HepG2 (cell line): ENCODE results near the gene UNC5CL.
"Not testable (repeated sequence)": the region's sequence is repeated elsewhere in the genome, so short reads cannot be mapped to it uniquely, and the experiment has no call there.

Experiments used
- EP300 ChIP-seq, 3 experiments: sonication (generic) in 1 of 3; formaldehyde crosslinking in 1 of 3; IDR thresholded peaks; 2 replicates each; pipeline versions ENCODE4 v1.5.1 to v1.6.1; 2011 to 2020; ENCODE audit warnings: low read depth in 2 of 3, low read length in 2 of 3, borderline replicate concordance in 1 of 3, improper control_type of control experiment in 1 of 3, mild to moderate bottlenecking in 1 of 3, missing genetic modification reagents in 1 of 3, moderate library complexity in 1 of 3
- TF ChIP-seq, protein P1 (sequence below), 2 experiments: sonication (generic) in 1 of 2; formaldehyde crosslinking in 1 of 2; IDR thresholded peaks; 2 replicates each; pipeline versions ENCODE4 v1.4.0 to v1.6.1; 2018 to 2020; ENCODE audit warnings: missing genetic modification reagents in 2 of 2, borderline replicate concordance in 1 of 2, low read depth in 1 of 2, mild to moderate bottlenecking in 1 of 2, missing biosample characterization in 1 of 2

DNA sequence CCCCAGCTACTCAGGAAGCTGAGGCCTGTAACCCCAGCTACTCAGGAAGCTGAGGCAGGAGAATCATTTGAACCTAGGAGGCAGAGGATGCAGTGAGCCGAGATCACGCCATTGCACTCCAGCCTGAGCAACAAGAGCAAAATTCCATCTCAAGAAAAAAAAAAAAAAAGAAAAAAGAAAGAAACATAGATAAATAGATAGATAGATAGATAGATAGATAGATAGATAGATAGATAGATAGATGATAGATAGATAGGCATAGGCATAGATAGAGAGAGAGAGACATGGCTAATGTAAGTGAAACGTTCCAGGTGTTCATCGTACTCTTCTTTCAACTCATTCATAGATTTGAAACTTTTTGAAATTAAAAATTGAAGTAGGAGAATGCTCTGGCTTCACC lies 32.0 kb downstream of the UNC5CL start:
- not testable (repeated sequence) for TF ChIP-seq EP300 (IDR thresholded peaks at IDR 0.05; ENCODE audit: low read depth in 2 of 2, low read length in 2 of 2); EP300 (CRISPR knock-in tag; IDR thresholded peaks at IDR 0.05; ENCODE audit: borderline replicate concordance)
- TF ChIP-seq, protein P1, sequence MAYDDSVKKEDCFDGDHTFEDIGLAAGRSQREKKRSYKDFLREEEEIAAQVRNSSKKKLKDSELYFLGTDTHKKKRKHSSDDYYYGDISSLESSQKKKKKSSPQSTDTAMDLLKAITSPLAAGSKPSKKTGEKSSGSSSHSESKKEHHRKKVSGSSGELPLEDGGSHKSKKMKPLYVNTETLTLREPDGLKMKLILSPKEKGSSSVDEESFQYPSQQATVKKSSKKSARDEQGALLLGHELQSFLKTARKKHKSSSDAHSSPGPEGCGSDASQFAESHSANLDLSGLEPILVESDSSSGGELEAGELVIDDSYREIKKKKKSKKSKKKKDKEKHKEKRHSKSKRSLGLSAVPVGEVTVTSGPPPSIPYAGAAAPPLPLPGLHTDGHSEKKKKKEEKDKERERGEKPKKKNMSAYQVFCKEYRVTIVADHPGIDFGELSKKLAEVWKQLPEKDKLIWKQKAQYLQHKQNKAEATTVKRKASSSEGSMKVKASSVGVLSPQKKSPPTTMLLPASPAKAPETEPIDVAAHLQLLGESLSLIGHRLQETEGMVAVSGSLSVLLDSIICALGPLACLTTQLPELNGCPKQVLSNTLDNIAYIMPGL (CRISPR knock-in tag; IDR thresholded peaks at IDR 0.05; ENCODE audit: borderline replicate concordance in 1 of 2, low read depth in 1 of 2) = not testable (repeated sequence)
